Skeletal muscle tissue (tissue), 4 donors: Measurements from ENCODE around the gene CES4A. TPM values are rescaled to one million over a fixed set of nuclear protein-coding genes. Genes with fewer than 3 reads are reported as not detected.

Experiments
- H3K27ac ChIP-seq: one replicate; pipeline ENCODE4 v1.7.0; 2013; ENCODE audit warnings: mild to moderate bottlenecking, low read depth, low read length, inconsistent platforms
- H3K27me3 ChIP-seq, 3 donors: one replicate each; pipeline ENCODE4 v1.7.0; 2013; ENCODE audit warnings: low read length in 3 of 3; ENCODE audit not compliant: control insufficient read depth in 3 of 3, insufficient read depth in 3 of 3
- H3K36me3 ChIP-seq, 3 donors: one replicate each; pipeline ENCODE4 v1.7.0; 2013; ENCODE audit warnings: low read length in 3 of 3; ENCODE audit not compliant: control insufficient read depth in 3 of 3, insufficient read depth in 3 of 3
- H3K4me1 ChIP-seq, 3 donors: one replicate each; pipeline ENCODE4 v1.7.0; 2013; ENCODE audit warnings: low read length in 3 of 3, mild to moderate bottlenecking in 3 of 3; ENCODE audit not compliant: control insufficient read depth in 3 of 3, insufficient read depth in 3 of 3
- H3K4me3 ChIP-seq, 3 donors: one replicate each; pipeline ENCODE4 v1.7.0; 2013; ENCODE audit warnings: low read length in 3 of 3
- H3K9ac ChIP-seq, 3 donors: one replicate each; pipeline ENCODE4 v1.7.0; 2013; ENCODE audit warnings: low read length in 3 of 3, mild to moderate bottlenecking in 3 of 3, moderate library complexity in 2 of 3, low read depth in 1 of 3
- H3K9me3 ChIP-seq, 3 donors: one replicate each; pipeline ENCODE4 v1.7.0; 2013; ENCODE audit warnings: low read length in 3 of 3; ENCODE audit not compliant: control insufficient read depth in 3 of 3
- total RNA-seq: library from RNA; depleted of rRNA; stranded (reverse); fragments of >200 nt; gene quantifications from one replicate; pipeline ENCODE4 v1.2.3, GENCODE V29; 2014
- donor health status: Osteomylitis.

The CES4A gene
- total RNA-seq, 1 donor from 2014 or later, result 1.0 TPM

DNA sequence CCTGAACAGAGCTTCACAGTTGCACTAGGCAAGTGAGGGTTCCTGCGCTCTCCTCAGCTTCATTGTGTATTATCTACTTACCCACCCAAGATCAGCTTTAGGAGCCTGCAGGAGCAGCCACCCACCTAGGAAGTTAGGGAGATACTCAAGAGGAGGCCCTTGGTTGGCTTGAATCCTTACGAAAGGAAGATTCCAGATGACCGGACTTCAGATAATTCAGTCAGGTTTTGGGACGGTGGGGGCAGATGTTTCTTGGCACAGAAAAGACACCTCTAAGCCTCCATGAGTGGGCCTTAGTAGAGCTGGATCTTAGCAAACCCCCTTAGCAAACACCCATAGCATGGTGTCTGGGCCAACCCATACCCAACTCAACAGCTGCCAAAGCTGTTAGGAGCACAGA lies 38.2 kb downstream of the CES4A start:
- Histone ChIP-seq H3K9ac (no peak overlapping the region), H3K36me3 (no peaks in the 10 kb centered on the region), H3K4me1 (peaks cover 14 to 22% (median 15%) of the 10 kb centered on the region in 3 donors), H3K9me3 (no peaks in the 10 kb centered on the region), H3K27me3 (no peaks in the 10 kb centered on the region), H3K4me3 (no peak overlapping the region), H3K27ac (no peak overlapping the region)

DNA sequence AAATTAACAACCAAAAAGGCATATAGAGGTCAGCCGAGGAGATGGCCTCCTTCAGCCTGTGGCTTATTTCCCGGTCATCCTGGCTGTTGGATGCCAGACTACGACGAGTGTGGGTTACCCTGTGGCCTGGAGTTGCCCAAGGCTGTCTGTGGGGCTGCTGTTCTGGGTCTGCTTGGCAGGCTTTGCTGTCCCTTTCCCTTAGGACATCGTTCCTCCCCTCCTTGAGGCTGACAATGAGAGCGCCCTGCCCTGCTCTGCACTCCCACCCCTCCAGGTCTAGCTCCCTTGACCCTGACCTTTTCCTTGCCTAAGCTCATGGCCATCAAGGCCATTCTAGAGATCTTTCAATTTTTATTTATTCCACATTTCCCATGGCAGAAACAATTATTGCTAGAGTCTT lies 38.7 kb downstream of the CES4A start:
- H3K36me3 ChIP-seq, result peaks cover 0 to 2% (median 0%) of the 10 kb centered on the region in 3 donors
- peaks cover 14 to 24% (median 17%) of the 10 kb centered on the region in 3 donors for H3K4me1 ChIP-seq
- H3K27me3 ChIP-seq, result no peaks in the 10 kb centered on the region
- H3K27ac ChIP-seq, result no peak overlapping the region
- no peak overlapping the region for H3K9ac ChIP-seq
- H3K4me3 ChIP-seq, result no peak overlapping the region
- no peaks in the 10 kb centered on the region for H3K9me3 ChIP-seq

DNA sequence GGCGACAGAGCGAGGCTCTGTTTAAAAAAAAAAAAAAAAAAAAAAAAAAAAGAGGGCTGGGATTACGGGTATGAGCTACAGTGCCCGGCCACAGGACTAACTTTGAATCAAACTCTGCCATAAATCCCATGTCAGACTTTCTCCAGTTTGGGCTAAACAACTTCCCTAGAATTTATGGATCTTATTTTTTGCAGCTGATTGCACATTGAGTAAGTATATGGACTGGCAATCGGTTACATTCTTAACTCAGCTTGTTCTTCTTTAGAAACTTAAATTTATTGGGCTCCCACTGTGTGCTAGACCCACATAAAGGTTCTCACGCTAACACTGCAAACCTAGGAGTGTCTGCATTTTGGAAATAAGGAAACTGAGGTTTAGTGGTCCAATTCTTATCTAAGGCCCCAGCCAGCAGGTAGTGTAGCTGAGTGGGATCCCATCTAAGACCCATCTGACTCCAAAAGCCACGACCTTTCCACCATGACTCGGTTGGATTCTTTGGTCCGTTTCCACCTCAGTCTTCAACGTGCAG lies 39.8 kb downstream of the CES4A start:
- Histone ChIP-seq H3K4me3 (peak overlapping the region; percentile 79 to 90 (median 89)), H3K36me3 (peaks cover 0 to 2% (median 0%) of the 10 kb centered on the region in 3 donors), H3K9me3 (no peaks in the 10 kb centered on the region), H3K4me1 (peaks cover 14 to 27% (median 17%) of the 10 kb centered on the region in 3 donors), H3K27me3 (no peaks in the 10 kb centered on the region), H3K9ac (peak overlapping the region; percentile 89 to 99 (median 90)), H3K27ac (peak overlapping the region; percentile 96)

DNA sequence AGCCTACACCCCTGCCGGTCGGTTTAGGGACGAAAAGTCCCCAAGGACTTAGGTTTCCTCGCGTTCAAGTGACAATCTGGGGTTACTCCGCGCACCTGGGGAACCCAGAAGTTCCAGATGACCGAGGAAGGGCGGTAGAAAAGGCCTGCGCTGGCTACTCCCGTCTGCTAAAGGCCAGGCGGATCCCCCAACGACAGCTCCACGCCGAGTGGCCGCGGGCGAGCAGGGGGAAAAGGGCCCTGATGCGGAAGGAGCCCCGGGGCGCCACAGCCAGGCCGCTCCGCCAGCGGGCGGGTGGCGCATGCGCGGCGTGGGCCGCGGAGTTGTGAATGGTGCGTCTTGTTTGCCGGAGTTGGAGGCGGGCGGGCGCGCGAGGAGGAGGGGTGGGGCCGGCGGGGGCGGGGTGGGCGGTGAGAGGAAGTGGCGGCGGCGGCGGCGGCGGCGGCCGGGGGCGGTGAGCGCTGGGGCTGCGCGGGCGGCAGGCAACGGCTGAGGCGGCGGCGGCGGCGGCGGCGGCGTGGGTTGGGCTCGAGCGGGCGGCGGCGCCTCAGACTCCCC lies 40.4 kb downstream of the CES4A start, which contains the start of gene CBFB:
CBFB (plus strand) TSS at position 454 of the 558 bp plus-strand sequence. CDS start 259 bp downstream, outside the sequence.
- H3K4me1 ChIP-seq, result peaks cover 14 to 27% (median 17%) of the 10 kb centered on the region in 3 donors
- no peaks in the 10 kb centered on the region for H3K27me3 ChIP-seq
- no peaks in the 10 kb centered on the region for H3K9me3 ChIP-seq
- H3K4me3 ChIP-seq, result peak within 1 kb of the TSS; percentile 79 to 90 (median 89)
- H3K9ac ChIP-seq, result peak within 1 kb of the TSS; percentile 89 to 99 (median 90)
- H3K36me3 ChIP-seq, result peaks cover 0 to 2% (median 0%) of the 10 kb centered on the region in 3 donors
- H3K27ac ChIP-seq, result peak within 1 kb of the TSS; percentile 96

DNA sequence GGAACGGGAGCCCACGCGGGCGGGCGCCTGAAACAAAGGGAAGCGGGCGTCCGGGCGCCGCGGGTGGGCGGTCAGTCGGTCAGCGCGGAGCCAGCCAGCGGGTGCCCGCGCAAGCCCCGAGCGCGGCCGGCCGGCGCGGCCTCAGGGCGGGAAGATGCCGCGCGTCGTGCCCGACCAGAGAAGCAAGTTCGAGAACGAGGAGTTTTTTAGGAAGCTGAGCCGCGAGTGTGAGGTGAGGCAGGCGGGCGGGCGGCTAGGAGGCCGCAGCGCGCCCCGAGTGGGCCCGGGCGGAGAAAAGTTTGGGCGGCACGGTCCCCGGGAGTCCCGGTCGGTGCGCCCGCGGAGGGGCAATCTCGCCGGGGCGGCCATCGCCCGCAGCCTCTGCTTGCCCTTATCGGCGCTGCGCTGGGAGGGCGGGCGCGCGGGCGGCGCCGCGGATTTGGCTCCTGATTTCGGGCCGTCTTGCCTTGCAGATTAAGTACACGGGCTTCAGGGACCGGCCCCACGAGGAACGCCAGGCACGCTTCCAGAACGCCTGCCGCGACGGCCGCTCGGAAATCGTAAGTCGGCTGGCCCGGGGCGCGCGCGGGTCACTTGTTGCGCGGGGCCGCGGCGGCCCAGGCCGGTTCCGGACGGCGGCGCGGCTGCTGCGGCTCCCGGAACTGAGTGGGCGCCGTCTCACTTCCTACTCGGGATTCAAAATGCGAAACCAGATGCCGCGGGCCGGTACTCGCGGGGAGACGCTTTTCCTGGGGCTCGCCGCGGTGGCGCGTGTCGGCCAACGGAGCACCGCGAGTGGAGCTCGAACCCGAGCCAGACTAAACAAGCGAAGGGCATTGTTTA lies 41.1 kb downstream of the CES4A start:
- Histone ChIP-seq H3K9ac (peak overlapping the region; percentile 84 to 89 (median 89)), H3K9me3 (no peaks in the 10 kb centered on the region), H3K36me3 (peaks cover 0 to 2% (median 0%) of the 10 kb centered on the region in 3 donors), H3K4me3 (peak overlapping the region; percentile 73 to 87 (median 79)), H3K4me1 (peaks cover 15 to 28% (median 18%) of the 10 kb centered on the region in 3 donors), H3K27me3 (no peaks in the 10 kb centered on the region), H3K27ac (peak overlapping the region; percentile 91)

DNA sequence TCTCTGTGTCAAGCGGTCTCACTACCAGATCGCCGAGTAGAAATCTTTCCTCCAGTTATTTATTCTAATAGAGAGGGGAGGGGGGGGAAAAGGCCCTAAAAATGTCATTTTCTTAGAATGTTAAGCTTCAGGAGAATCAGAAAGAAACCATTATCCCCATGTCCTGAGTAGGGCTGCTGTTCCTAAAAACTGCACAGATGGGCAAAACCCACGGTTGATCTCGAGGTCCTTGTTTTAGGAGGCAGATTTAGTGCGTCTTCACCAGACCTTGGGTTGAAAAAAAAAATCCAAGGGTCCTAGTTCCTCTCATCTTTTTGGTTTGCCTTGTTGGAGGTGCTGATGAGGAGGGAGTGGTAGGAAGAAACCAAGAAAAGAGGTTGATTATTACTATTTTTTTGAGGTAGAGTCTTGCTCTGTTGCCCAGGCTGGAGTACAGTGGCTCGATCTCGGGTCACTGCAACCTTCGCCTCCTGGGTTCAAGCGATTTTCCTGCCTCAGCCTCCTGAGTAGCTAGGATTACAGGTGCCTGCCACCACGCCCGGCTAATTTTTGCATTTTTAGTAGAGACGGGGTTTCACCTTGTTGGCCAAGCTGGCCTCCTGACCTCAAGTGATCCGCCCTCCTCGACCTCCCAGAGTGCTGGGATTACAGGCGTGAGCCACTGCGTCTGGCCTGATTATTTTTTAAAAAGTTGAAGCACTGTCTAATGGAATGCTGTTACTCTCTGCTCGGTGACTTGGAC lies 42.0 kb downstream of the CES4A start:
- Histone ChIP-seq H3K27me3 (no peaks in the 10 kb centered on the region), H3K4me1 (peaks cover 18 to 31% (median 20%) of the 10 kb centered on the region in 3 donors), H3K9ac (peak overlapping the region; percentile 84 to 89 (median 89)), H3K36me3 (peaks cover 0 to 2% (median 0%) of the 10 kb centered on the region in 3 donors), H3K9me3 (no peaks in the 10 kb centered on the region), H3K27ac (peak overlapping the region; percentile 91), H3K4me3 (peak overlapping the region; percentile 73 to 87 (median 79))

DNA sequence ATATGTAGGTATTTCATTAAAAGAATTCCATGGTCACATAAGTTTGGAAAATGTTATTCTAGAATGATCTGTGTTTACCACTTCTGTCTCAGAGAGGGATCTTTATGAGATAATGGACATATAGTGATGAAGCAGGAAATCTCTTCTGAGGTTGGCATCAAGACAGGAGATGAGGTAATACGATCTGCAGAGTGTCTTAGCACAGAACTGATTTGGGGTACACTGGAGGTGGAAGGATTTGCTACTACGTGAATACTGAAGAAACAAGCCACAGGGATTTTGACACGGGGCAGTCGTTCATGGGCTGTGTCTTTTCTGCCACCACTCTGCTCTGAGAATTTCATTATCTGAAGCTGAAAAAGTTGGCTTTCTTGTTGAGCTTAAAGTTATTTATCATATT lies 46.1 kb downstream of the CES4A start:
- no peak overlapping the region for H3K4me3 ChIP-seq
- H3K27me3 ChIP-seq, result no peaks in the 10 kb centered on the region
- no peak overlapping the region for H3K27ac ChIP-seq
- H3K4me1 ChIP-seq, result peaks cover 14 to 23% (median 15%) of the 10 kb centered on the region in 3 donors
- H3K9me3 ChIP-seq, result no peaks in the 10 kb centered on the region
- H3K9ac ChIP-seq, result peak overlapping the region in 1 of 3 donors; percentile 34
- peaks cover 0 to 2% (median 0%) of the 10 kb centered on the region in 3 donors for H3K36me3 ChIP-seq

DNA sequence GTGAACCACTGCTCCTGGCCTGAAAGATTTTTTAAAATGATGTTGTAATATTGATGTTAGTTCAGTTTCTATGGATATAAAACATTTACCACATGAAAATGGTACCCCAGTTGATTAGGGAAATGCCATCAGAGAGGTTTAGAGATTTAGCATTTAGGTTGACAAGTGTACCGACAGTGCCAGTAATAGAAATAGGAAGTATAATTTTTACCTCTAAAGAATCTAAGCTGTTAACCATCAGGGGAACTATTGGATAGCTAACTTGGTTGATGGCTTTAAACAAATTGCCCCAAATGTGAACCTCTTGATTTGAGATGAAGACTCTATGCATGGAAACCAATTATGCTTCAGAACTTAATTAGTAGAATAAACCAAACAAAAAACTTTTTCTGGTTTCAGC lies 47.0 kb downstream of the CES4A start:
- H3K27ac ChIP-seq, result no peak overlapping the region
- peaks cover 9 to 17% (median 10%) of the 10 kb centered on the region in 3 donors for H3K4me1 ChIP-seq
- H3K9ac ChIP-seq, result no peak overlapping the region
- H3K27me3 ChIP-seq, result no peaks in the 10 kb centered on the region
- peaks cover 0 to 2% (median 2%) of the 10 kb centered on the region in 3 donors for H3K36me3 ChIP-seq
- no peaks in the 10 kb centered on the region for H3K9me3 ChIP-seq
- no peak overlapping the region for H3K4me3 ChIP-seq

DNA sequence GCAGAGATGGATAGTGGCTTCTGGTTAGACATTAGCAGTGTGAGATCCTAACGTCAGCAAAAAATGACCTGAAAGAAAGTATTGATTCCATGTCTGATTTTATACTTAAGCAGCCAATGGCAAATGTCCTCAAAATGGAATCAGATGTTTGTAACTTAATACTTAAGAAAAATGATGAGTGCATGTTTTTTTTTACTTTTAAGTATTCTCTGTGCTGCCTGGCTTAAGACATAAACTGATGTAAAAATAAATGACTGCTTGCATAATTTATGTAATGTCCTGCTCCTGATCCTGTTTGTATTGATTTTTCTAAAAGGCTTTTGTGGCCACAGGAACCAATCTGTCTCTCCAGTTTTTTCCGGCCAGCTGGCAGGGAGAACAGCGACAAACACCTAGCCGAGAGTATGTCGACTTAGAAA lies 47.9 kb downstream of the CES4A start:
- no peaks in the 10 kb centered on the region for H3K9me3 ChIP-seq
- H3K9ac ChIP-seq, result no peak overlapping the region
- H3K4me3 ChIP-seq, result no peak overlapping the region
- no peak overlapping the region for H3K27ac ChIP-seq
- H3K27me3 ChIP-seq, result no peaks in the 10 kb centered on the region
- peaks cover 5 to 11% (median 5%) of the 10 kb centered on the region in 3 donors for H3K4me1 ChIP-seq
- peaks cover 0 to 2% (median 2%) of the 10 kb centered on the region in 3 donors for H3K36me3 ChIP-seq
